ENCODE measurements around the gene RPTOR.

RPTOR gene

DNA sequence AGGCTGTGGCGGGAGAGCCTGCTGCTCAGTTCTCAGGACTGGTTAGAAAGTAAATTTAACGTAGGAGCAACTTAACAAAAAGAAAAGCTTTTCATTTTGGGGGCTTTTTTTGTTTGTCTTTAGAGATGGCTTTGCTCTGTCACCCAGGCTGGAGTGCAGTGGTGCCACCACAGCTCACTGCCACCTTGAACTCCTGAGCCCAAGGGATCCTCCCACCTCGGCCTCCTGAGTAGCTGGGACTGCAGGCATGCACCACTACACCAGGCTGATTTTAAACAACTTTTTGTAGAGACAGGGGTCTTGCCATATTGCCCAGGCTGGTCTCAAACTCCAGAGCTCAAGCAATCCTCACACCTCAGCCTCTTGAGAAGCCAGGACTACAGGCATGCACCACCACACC lies 205.0 kb downstream of the RPTOR start:
- Histone ChIP-seq H3K36me3 (ENCODE audit: control insufficient read depth, insufficient read depth, low read length) (peaks cover 10% of the 10 kb centered on the region), H3K9me3 (ENCODE audit: control insufficient read depth, low read length) (no peaks in the 10 kb centered on the region), H3K27me3 (replicated peaks; ENCODE audit: control insufficient read depth, insufficient read depth, low read length, poor library complexity, severe bottlenecking) (no peaks in the 10 kb centered on the region), H3K27ac (ENCODE audit: insufficient read depth, low read length, poor library complexity, severe bottlenecking) (no peak overlapping the region), H3K4me3 (ENCODE audit: insufficient read depth, low read depth, low read length, poor library complexity, severe bottlenecking) (no peak overlapping the region), H3K4me1 (ENCODE audit: control insufficient read depth, insufficient read depth, low read length, poor library complexity, severe bottlenecking) (no peaks in the 10 kb centered on the region)
- no peak for DNase-seq

DNA sequence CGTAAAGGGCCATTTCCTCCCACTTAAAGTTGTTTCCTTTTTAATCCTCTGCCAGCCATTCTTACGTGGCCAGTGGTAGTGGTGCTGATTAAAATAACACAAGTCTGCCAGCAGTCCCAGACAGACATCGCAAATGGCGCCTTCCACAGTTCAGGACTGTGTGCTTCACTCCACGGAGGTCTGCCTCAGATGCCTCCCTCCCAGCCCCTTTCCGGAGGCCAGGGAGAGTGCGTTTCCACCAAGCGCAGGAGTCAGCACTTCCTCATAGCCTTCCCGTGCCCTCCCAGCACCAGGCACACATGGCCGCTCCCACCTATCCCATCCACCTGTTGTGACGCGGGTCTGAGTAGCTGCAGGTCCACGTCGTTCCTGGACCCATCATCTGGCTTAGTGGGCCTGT lies 205.6 kb downstream of the RPTOR start:
- H3K27ac ChIP-seq (ENCODE audit: insufficient read depth, low read length, poor library complexity, severe bottlenecking), result no peak overlapping the region

DNA sequence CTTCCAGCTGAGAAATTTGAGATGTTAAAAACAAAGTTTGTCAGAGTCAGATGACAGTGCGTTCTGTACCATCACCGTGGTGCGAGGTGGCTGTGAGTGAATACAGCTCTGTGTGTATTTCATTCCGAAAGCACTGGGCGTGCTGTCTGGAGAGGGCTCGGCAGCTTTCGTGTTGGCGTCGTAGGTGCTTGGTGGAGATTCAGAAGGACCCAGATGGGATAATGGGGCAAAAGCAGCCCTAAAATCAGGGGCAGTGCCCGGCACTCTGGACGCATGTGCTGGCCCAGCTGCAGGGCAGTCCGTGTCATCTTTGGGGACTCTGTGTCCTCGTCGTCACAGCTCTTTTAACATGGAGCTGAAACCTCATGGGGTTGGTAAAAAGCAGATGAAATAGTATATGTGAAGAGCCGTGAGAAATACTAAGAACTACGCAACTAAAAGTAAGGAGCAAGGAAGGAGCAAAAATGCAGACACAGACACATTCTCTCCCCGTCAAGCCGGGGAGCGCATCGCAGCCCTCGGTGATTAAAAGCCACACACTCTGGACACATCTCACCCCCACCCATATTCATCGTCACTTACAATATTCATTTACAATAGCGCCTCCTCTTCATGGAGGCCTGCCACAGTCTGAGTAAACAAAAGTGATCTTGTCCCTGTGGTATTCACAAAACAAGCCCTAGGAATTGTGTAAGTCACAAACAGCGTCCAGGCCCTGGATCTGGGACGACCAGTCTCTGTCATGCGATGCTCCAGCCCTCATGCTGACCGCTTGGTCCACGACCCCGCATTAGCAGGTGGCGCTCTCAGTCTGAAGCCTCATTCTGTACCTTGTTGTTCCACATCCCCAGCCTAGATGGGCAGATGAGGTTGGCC lies 206.7 kb downstream of the RPTOR start:
- H3K4me3 ChIP-seq (ENCODE audit: insufficient read depth, low read depth, low read length, poor library complexity, severe bottlenecking), result no peak overlapping the region
- peaks cover 12% of the 10 kb centered on the region for H3K36me3 ChIP-seq (ENCODE audit: control insufficient read depth, insufficient read depth, low read length)
- no peaks in the 10 kb centered on the region for H3K27me3 ChIP-seq (replicated peaks; ENCODE audit: control insufficient read depth, insufficient read depth, low read length, poor library complexity, severe bottlenecking)
- no peaks in the 10 kb centered on the region for H3K9me3 ChIP-seq (ENCODE audit: control insufficient read depth, low read length)
- H3K27ac ChIP-seq (ENCODE audit: insufficient read depth, low read length, poor library complexity, severe bottlenecking), result no peak overlapping the region
- no peaks in the 10 kb centered on the region for H3K4me1 ChIP-seq (ENCODE audit: control insufficient read depth, insufficient read depth, low read length, poor library complexity, severe bottlenecking)
- DNase-seq, result no peak

More for the DNA sequence above, 205.6 kb downstream of the RPTOR start:
- Histone ChIP-seq H3K36me3 (ENCODE audit: control insufficient read depth, insufficient read depth, low read length) (peaks cover 12% of the 10 kb centered on the region), H3K4me3 (ENCODE audit: insufficient read depth, low read depth, low read length, poor library complexity, severe bottlenecking) (no peak overlapping the region), H3K27me3 (replicated peaks; ENCODE audit: control insufficient read depth, insufficient read depth, low read length, poor library complexity, severe bottlenecking) (no peaks in the 10 kb centered on the region), H3K9me3 (ENCODE audit: control insufficient read depth, low read length) (no peaks in the 10 kb centered on the region), H3K4me1 (ENCODE audit: control insufficient read depth, insufficient read depth, low read length, poor library complexity, severe bottlenecking) (no peaks in the 10 kb centered on the region)
- DNase-seq, result no peak

DNA sequence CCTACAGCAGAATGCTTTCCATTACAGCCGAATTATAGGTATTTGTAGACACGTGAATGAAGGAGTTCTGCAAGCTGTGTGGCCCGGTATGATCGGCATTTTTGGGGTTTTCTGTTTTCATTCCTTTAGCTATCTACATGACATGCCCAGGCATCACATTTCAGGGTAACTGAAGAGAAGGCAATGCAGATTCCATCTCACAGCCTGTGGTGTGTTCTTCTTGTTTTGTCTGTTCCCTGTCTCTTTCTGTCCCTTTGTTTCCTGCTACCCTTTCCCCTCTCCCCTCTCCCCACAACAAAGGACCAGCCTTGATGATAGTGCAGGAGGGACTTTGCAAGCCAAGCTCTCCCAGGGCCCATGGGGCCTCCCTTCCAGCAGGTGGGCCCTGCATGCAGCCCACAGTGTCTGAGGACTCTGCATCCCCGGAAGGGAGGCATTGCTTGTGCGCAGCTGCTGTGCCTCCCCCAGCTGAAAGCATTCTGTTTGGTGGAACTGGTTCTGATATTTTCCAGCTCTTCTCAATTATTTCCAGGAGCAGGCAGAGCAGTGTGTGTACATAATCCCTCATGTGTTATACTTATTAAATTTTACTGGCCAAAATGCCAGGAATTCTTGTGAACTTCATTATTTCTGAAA lies 207.4 kb downstream of the RPTOR start:
- Histone ChIP-seq H3K36me3 (ENCODE audit: control insufficient read depth, insufficient read depth, low read length) (peaks cover 12% of the 10 kb centered on the region), H3K27ac (ENCODE audit: insufficient read depth, low read length, poor library complexity, severe bottlenecking) (no peak overlapping the region)
- no peak for DNase-seq

GRCh38 chr17:80753685-80754345 lies 209.2 kb downstream of the RPTOR start:
- Histone ChIP-seq H3K4me1 (ENCODE audit: control insufficient read depth, insufficient read depth, low read length, poor library complexity, severe bottlenecking) (peaks cover 4% of the 10 kb centered on the region), H3K4me3 (ENCODE audit: insufficient read depth, low read depth, low read length, poor library complexity, severe bottlenecking) (no peak overlapping the region)

More for the DNA sequence above, 207.4 kb downstream of the RPTOR start:
- H3K27me3 ChIP-seq (replicated peaks; ENCODE audit: control insufficient read depth, insufficient read depth, low read length, poor library complexity, severe bottlenecking), result no peaks in the 10 kb centered on the region
- no peak overlapping the region for H3K4me3 ChIP-seq (ENCODE audit: insufficient read depth, low read depth, low read length, poor library complexity, severe bottlenecking)
- H3K9me3 ChIP-seq (ENCODE audit: control insufficient read depth, low read length), result no peaks in the 10 kb centered on the region
- no peaks in the 10 kb centered on the region for H3K4me1 ChIP-seq (ENCODE audit: control insufficient read depth, insufficient read depth, low read length, poor library complexity, severe bottlenecking)

DNA sequence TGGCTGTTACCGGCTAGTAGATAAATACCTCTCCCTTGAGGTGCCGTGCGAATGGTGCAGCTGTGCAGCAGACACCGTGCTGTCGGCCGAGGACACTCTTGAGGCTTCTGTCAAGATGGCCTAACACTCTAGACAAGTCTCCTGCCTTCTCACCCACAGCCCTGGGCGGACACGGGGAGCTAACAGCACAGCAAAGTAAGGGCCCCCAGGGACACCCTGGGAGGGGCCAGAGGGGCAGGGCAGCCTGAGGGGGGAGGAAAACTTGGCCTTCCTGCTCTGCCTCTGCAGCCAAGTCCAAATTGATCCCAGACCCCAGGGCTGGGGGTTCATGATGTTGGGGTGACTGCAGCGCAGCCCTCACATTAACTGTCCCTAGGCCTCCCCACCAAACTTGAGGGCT lies 210.2 kb downstream of the RPTOR start:
- no peak for DNase-seq
- H3K4me1 ChIP-seq (ENCODE audit: control insufficient read depth, insufficient read depth, low read length, poor library complexity, severe bottlenecking), result peaks cover 11% of the 10 kb centered on the region

More at GRCh38 chr17:80753685-80754345, 209.2 kb downstream of the RPTOR start:
- DNase-seq, result no peak
- Histone ChIP-seq H3K27ac (ENCODE audit: insufficient read depth, low read length, poor library complexity, severe bottlenecking) (no peak overlapping the region), H3K36me3 (ENCODE audit: control insufficient read depth, insufficient read depth, low read length) (peaks cover 12% of the 10 kb centered on the region), H3K27me3 (replicated peaks; ENCODE audit: control insufficient read depth, insufficient read depth, low read length, poor library complexity, severe bottlenecking) (no peaks in the 10 kb centered on the region), H3K9me3 (ENCODE audit: control insufficient read depth, low read length) (no peaks in the 10 kb centered on the region)

DNA sequence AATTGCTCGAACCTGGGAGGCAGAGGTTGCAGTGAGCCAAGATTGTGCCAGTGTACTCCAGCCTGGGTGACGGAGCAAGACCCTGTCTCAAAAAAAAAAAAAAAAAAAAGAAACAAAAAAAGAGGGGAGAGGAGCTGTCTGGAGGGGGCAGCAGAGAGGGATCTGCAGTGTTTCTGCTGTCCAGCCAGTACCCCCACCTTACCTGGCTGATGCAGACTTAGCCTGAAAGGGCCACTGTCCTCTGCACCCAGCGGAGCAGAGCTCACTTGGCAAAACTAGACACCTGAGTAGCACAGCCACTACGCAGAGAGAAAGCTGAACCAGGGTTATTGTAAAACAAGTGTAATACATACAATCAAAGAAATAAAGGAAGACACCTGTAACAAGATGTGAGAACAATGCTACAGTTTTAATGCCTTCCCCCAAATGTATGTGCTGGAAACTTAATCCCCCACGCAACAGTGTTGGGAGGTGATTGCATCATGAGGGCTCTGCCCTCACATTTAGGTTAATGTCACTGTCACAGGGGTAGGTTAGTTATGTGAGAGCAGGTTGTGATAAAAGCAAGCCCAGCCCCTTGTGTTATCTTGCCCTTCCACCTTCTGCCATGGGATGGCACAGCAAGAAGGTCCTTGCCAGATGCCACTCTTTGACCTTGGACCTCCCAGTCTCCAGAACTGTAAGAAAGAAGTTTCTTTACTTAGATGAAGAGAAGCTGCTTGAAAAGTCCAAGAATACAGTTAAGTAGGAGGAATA lies 211.2 kb downstream of the RPTOR start:
- peaks cover 17% of the 10 kb centered on the region for H3K4me1 ChIP-seq (ENCODE audit: control insufficient read depth, insufficient read depth, low read length, poor library complexity, severe bottlenecking)
- H3K27me3 ChIP-seq (replicated peaks; ENCODE audit: control insufficient read depth, insufficient read depth, low read length, poor library complexity, severe bottlenecking), result no peaks in the 10 kb centered on the region
- H3K4me3 ChIP-seq (ENCODE audit: insufficient read depth, low read depth, low read length, poor library complexity, severe bottlenecking), result no peak overlapping the region
- H3K27ac ChIP-seq (ENCODE audit: insufficient read depth, low read length, poor library complexity, severe bottlenecking), result no peak overlapping the region
- no peaks in the 10 kb centered on the region for H3K9me3 ChIP-seq (ENCODE audit: control insufficient read depth, low read length)
- peaks cover 12% of the 10 kb centered on the region for H3K36me3 ChIP-seq (ENCODE audit: control insufficient read depth, insufficient read depth, low read length)
- no peak for DNase-seq

More for the DNA sequence above, 210.2 kb downstream of the RPTOR start:
- Histone ChIP-seq H3K36me3 (ENCODE audit: control insufficient read depth, insufficient read depth, low read length) (peaks cover 12% of the 10 kb centered on the region), H3K9me3 (ENCODE audit: control insufficient read depth, low read length) (no peaks in the 10 kb centered on the region), H3K4me3 (ENCODE audit: insufficient read depth, low read depth, low read length, poor library complexity, severe bottlenecking) (no peak overlapping the region), H3K27ac (ENCODE audit: insufficient read depth, low read length, poor library complexity, severe bottlenecking) (no peak overlapping the region), H3K27me3 (replicated peaks; ENCODE audit: control insufficient read depth, insufficient read depth, low read length, poor library complexity, severe bottlenecking) (no peaks in the 10 kb centered on the region)

DNA sequence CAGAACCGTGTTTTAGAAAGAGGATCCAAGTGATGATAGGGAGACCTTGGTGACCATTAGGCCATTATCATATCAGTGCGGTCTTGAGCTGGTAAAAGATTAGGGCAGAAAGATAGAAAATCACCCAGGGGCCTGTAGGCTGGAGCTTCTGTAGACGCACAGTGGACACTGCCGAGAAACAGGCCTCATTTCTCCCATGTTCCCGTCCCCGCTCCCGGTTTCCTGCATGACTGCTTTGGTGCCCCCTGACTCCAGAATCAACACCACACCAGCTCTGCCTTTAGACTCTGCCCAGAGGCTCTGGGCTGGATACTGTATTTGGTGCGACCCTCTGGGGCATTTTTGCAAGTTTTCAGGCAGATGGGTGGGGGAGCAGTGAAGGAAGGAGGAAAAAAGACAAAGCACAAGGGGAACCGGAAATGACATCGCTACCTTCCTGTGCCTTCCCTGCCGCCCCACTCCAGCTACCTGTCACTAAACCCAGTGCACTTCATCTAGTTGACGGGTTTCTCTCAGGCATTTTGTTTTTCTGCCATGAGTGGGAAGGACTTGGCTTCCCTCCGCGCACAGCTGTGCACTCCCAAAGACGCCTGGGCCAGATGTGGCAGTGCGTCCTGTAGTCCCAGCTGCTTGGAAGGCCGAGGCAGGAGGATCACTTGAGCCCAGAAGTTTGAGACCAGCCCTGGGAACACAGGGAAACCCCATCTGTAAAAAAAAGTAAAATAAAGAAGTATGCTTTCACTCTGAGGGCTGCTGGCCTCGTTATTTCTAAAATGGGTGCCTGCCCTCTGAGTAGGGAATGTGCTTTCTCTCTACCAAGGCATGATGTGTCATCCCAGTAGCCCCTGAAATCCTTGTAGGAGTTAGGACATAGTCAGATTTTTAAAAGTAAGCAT lies 214.1 kb downstream of the RPTOR start:
- Histone ChIP-seq H3K4me3 (ENCODE audit: insufficient read depth, low read depth, low read length, poor library complexity, severe bottlenecking) (peak overlapping the region; percentile 14), H3K9me3 (ENCODE audit: control insufficient read depth, low read length) (no peaks in the 10 kb centered on the region), H3K27ac (ENCODE audit: insufficient read depth, low read length, poor library complexity, severe bottlenecking) (peak overlapping the region; percentile 49), H3K4me1 (ENCODE audit: control insufficient read depth, insufficient read depth, low read length, poor library complexity, severe bottlenecking) (peaks cover 39% of the 10 kb centered on the region), H3K27me3 (replicated peaks; ENCODE audit: control insufficient read depth, insufficient read depth, low read length, poor library complexity, severe bottlenecking) (no peaks in the 10 kb centered on the region), H3K36me3 (ENCODE audit: control insufficient read depth, insufficient read depth, low read length) (peaks cover 11% of the 10 kb centered on the region)
- peak in 1 of 3 donors; percentile 12 for DNase-seq

- no peaks in the 10 kb centered on the region for H3K27me3 ChIP-seq (replicated peaks; ENCODE audit: control insufficient read depth, insufficient read depth, low read length, poor library complexity, severe bottlenecking)
- no peak overlapping the region for H3K4me3 ChIP-seq (ENCODE audit: insufficient read depth, low read depth, low read length, poor library complexity, severe bottlenecking)
- H3K27ac ChIP-seq (ENCODE audit: insufficient read depth, low read length, poor library complexity, severe bottlenecking), result peak overlapping the region; percentile 49
- no peaks in the 10 kb centered on the region for H3K9me3 ChIP-seq (ENCODE audit: control insufficient read depth, low read length)
- peaks cover 5% of the 10 kb centered on the region for H3K36me3 ChIP-seq (ENCODE audit: control insufficient read depth, insufficient read depth, low read length)
- peaks cover 39% of the 10 kb centered on the region for H3K4me1 ChIP-seq (ENCODE audit: control insufficient read depth, insufficient read depth, low read length, poor library complexity, severe bottlenecking)
- DNase-seq, result no peak
Observed at GRCh38 chr17:80759377-80759673, 214.7 kb downstream of the RPTOR start.

Data from effector memory CD4-positive, alpha-beta T cell (primary cell).